ENCODE measurements around the gene ATP2C2.
"Not testable (repeated sequence)": the region's sequence is repeated elsewhere in the genome, so short reads cannot be mapped to it uniquely, and the experiment has no call there.

ATP2C2 gene

DNA sequence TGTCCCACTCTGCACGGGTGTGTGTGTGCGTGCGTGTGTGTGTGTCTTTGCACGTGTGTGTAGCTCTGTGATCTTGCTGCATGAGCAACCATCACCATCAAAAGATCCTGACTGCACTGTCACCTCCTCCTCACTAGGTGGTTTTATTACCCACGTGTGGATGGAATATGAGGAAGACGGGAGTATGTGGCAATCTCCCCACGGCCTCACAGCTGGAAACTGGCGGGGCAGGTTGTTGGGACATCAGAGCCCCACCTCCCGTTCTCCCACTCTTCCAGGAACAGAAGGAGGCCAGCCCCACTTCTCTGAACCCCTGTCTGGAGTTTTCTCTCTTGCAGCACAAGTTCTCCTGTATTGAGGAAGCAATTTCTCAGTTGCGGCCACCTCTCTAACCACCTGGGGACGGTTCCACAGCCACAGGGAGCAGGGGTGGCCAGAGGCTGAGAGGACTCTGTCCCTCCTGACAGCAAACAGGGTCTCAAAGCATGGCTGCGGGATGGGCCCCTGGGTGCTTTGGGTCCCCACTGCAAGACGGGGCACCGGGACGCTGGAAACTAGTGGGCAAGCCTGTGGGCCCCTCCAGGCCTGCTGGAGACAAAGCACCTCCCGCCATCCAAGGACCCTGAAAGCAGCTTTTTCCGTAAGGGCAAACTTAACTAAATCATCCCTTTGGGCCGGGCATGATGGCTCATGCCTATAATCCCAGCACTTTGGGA lies 27.9 kb upstream of the ATP2C2 start:
- no peak for DNase-seq (ENCODE audit: low read depth in 2 of 2, low spot score in 1 of 2)

- no peak for DNase-seq (ENCODE audit: low read depth in 2 of 2, low spot score in 1 of 2)
Observed at GRCh38 chr16:84341528-84342295, 26.6 kb upstream of the ATP2C2 start.

DNA sequence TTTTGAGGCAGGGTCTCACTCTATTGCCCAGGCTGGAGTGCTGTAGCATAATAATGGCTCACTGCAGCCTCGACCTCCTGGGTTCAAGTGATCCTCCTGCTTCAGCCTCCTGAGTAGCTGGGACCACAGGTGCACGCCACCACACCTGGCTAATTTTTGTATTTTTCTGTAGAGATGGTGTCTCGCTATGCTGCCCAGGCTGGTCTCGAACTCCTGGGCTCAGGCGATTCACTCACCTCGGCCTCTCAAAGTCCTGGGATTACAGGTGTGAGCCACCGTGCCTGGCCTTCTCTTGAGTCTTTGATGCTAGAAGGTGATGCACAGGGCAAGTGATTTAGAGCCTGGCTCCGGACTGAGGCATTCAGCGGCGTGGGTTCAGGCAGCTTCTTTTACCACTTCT lies 24.5 kb upstream of the ATP2C2 start:
- DNase-seq (ENCODE audit: low read depth in 2 of 2, low spot score in 1 of 2), result not testable (repeated sequence)

GRCh38 chr16:84344781-84345180 lies 23.6 kb upstream of the ATP2C2 start:
- DNase-seq (ENCODE audit: low read depth in 2 of 2, low spot score in 1 of 2), result no peak

DNA sequence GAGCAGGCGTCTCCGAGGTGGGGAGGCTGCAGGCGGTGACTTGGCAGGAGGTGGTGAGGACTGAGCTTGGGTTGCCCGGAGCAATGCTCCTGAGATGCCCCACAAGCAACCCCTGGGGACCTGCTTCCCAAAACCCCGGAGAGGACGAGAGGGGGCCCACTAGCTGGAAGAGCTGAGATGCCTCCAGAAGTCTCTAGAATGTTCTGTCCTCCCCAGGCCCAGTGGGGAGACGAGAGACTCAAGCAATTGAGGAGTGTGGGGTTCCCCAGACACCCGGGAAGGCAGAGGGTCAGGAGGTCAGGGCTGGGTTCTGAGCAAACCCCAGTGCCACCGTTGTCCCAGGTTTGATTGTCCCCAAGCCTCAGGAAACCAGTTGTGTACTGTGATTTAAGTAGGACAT lies 21.2 kb upstream of the ATP2C2 start:
- no peak for DNase-seq (ENCODE audit: low read depth in 2 of 2, low spot score in 1 of 2)

DNA sequence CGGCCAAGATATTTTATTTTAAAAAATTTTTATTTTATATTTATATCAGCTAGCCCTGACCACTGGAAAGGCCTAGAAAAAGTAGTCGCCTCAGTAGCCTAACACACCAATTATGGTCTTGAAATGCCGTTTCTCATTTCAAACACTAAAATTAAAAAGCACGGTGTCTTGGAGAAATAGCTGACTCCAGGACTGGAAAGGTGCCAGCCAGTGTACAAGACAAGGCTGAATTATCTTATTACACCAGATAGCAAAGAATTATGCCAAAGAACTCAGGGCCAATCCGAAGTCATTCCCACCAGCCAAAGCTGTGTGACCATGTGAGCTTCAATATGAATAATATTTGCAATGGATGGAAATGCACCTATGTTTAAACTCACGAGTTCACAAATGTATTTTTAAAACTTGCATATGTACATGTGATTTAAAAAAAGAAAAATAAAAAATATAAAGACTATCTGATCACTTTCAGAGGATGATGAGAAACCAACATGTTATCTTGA lies 19.9 kb upstream of the ATP2C2 start:
- DNase-seq (ENCODE audit: low read depth in 2 of 2, low spot score in 1 of 2), result no peak

DNA sequence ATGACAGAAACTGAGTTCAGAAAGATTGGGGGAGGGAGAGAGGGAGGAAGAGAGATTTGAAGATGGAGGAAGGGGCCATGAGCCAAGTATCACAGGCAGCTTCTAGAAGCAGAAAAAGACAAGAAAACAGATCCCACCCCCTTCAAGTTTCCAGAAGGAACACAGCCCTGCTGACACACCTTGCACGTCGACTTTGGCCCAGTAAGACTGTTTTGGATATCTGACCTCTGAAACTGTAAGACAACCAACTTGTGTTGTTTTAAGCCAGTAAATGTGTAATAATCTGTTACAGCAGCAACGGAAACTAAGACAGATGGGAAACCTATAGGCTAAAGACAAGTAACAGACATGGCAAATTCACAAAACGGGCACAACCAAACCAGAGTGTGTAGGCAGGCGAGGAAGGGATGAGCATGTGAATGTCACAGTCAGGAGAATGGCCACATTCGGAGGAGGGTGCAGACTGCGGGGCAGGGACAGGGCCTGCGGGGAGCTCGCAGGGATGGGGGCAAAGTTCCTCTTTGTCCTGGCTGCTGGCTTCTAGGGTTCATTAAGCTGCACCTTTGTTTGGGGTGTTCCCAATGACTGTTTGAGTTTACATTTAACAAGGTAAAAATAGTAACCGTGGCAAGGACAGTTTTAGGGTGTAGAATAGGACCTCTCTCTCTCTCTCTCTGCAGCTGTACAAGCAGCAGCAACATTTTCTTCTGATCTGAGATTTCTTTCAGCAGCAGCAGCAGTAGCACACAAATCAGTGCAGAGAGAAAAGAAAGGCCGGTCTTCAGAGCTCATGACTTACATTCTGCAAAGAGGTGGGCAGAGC lies 18.3 kb upstream of the ATP2C2 start:
- no peak for DNase-seq (ENCODE audit: low read depth in 2 of 2, low spot score in 1 of 2)

DNA sequence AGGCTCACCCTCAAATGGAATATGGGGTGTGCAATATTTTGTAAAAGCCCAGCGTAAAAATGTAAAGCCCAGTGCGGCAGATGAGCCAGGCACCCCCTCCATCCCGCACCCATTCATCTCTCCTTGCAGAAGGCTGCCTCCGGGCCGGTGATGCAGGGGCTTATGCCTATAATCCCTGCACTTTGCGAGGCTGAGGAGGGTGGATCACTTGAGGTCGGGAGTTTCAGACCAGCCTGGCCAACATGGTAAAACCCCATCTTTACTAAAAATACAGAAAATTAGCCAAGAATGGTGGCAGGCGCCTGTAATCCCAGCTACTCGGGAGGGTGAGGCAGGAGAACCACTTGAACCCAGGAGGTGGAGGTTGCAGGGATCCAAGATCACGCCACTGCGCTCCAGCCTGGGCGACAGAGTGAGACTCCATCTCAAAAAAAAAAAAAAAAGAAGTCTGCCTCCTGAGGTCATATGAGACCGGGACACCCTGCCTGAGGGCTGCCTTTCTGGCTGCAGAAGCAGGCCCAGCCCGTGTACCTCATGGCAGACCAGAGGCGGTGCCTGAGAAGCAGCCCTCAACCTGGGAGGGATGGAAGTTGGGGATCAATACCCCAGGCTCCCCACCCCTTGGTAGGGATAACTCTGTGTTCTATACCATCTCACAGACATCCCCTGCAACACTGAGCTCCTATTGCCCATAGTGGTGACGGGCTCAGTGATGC lies 17.5 kb upstream of the ATP2C2 start:
- DNase-seq (ENCODE audit: low read depth in 2 of 2, low spot score in 1 of 2), result no peak

- DNase-seq (ENCODE audit: low read depth in 2 of 2, low spot score in 1 of 2), result no peak
Observed at GRCh38 chr16:84351630-84352029, 16.7 kb upstream of the ATP2C2 start.

DNA sequence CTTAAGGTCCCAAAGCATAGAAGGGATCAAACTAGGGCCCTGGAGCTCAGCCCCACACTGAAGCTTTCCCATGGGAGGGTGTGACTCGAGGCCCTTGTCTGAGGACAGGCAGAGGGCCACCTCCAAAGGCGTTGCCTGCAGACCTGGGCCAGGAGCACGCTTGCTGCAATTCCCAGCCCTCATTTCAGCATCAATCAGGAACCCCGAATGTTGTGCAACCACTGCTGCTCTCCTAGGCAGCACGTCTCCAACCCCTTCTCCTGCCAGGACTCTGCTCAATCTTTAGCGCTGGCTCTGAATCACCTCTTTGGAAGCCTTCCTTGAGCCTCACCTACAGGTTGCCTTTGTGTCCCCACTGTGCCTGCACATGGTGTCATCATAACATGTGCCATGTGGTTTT lies 14.0 kb upstream of the ATP2C2 start:
- DNase-seq (ENCODE audit: low read depth in 2 of 2, low spot score in 1 of 2), result no peak

DNA sequence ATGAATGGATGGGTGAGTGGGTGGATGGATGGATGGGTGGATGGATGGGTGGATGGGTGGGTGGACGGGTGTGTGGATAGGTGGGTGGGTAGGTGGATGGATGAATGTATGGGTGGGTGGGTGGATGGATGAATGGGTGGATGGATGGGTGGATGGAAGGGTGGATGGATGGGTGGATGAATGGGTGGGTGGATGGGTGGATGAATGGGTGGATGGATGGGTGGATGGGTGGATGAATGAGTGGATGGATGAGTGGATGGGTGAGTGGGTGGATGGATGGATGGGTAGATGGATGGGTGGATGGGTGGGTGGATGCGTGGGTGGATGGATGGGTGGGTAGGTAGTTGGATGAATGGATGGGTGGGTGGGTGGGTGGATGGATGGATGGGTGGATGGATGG lies 13.2 kb upstream of the ATP2C2 start:
- no peak for DNase-seq (ENCODE audit: low read depth in 2 of 2, low spot score in 1 of 2)

- no peak for DNase-seq (ENCODE audit: low read depth in 2 of 2, low spot score in 1 of 2)
Observed at GRCh38 chr16:84356176-84356575, 12.2 kb upstream of the ATP2C2 start.

- DNase-seq (ENCODE audit: low read depth in 2 of 2, low spot score in 1 of 2), result no peak
Observed at GRCh38 chr16:84356591-84357116, 11.7 kb upstream of the ATP2C2 start.

DNA sequence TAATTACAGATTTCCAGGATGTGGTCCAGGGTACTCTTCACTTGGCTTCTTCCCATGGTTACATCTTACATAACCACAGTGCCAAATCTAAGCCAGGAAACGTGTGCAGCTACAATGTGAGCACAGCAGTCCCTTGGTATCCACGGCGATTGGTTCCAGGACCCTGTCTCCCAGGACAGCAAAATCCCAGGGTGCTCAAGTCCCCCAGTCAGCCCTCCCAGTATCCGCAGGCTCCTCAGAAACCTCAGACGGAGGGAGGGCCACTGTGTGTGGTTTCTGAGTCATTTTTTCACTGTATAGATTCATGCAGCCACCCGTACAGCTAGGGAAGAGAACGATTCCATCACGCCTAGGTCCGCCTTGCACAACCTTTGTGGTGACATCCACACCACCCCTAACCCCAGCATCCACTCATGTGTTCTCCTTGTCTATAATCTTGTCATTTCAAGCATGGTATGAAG lies 11.1 kb upstream of the ATP2C2 start:
- no peak for DNase-seq (ENCODE audit: low read depth in 2 of 2, low spot score in 1 of 2)

GRCh38 chr16:84358601-84359295 lies 9.6 kb upstream of the ATP2C2 start:
- no peak for DNase-seq (ENCODE audit: low read depth in 2 of 2, low spot score in 1 of 2)

- no peak for DNase-seq (ENCODE audit: low read depth in 2 of 2, low spot score in 1 of 2)
Observed at GRCh38 chr16:84359326-84359725, 9.0 kb upstream of the ATP2C2 start.

GRCh38 chr16:84360170-84360569 lies 8.2 kb upstream of the ATP2C2 start:
- no peak for DNase-seq (ENCODE audit: low read depth in 2 of 2, low spot score in 1 of 2)

- no peak for DNase-seq (ENCODE audit: low read depth in 2 of 2, low spot score in 1 of 2)
Observed at GRCh38 chr16:84360748-84361147, 7.6 kb upstream of the ATP2C2 start.

- DNase-seq (ENCODE audit: low read depth in 2 of 2, low spot score in 1 of 2), result no peak
Observed at GRCh38 chr16:84361546-84361945, 6.8 kb upstream of the ATP2C2 start.

GRCh38 chr16:84362471-84362941 lies 5.8 kb upstream of the ATP2C2 start:
- no peak for DNase-seq (ENCODE audit: low read depth in 2 of 2, low spot score in 1 of 2)

Measured in stimulated activated CD8-positive, alpha-beta memory T cell treated with anti-CD3 and anti-CD28 coated beads, Interleukin-4, amount 100 ng/mL, for 1 hour (primary cell).